WTC11 (cell line): ENCODE data around the gene PGGHG. TPM values are rescaled to one million over a fixed set of nuclear protein-coding genes. Genes with fewer than 3 reads are reported as not detected.

Experiments used
- ATAC-seq: fragments of 200-7000 bp; cut with Tn5 transposase; 2 replicates; pipeline ENCODE4 v1.10.0; 2021; ENCODE audit warnings: mild to moderate bottlenecking, moderate library complexity
- CTCF ChIA-PET: fragments of 300-600 bp; sonication (Branson Sonifier 250); formaldehyde crosslinking; loops from one replicate; lab custom pipeline; 2021; ENCODE audit warnings: antibody characterized with exemption; lab: Charles Lee
- POLR2A ChIA-PET: fragments of 350-600 bp; sonication (Branson Sonifier 250); formaldehyde crosslinking; loops from one replicate; lab custom pipeline; 2021; ENCODE audit warnings: antibody characterized with exemption; lab: Charles Lee
- DNase-seq: peaks from one replicate; pipeline ENCODE4 v3.0.0; 2021; ENCODE audit warnings: low spot score
- H3K27ac Mint-ChIP-seq: 2 replicates; pipeline ENCODE4 v1.8.0; 2021; ENCODE audit warnings: mixed read lengths
- H3K27me3 Mint-ChIP-seq: 2 replicates; pipeline ENCODE4 v1.8.0; 2021; ENCODE audit warnings: low read depth, mild to moderate bottlenecking, moderate library complexity, mixed read lengths
- H3K36me3 Mint-ChIP-seq: 2 replicates; pipeline ENCODE4 v1.8.0; 2021; ENCODE audit warnings: mixed read lengths
- H3K4me1 Mint-ChIP-seq: 2 replicates; pipeline ENCODE4 v1.8.0; 2022; ENCODE audit warnings: mixed read lengths
- H3K4me3 Mint-ChIP-seq: 2 replicates; pipeline ENCODE4 v1.8.0; 2021; ENCODE audit warnings: mild to moderate bottlenecking, moderate library complexity, mixed read lengths
- H3K9me3 Mint-ChIP-seq: 2 replicates; pipeline ENCODE4 v1.8.0; 2021; ENCODE audit warnings: mixed read lengths
- AR ChIP-seq: fragments of 250-450 bp; sonication (Bioruptor Pico); IDR thresholded peaks from 2 replicates; pipeline ENCODE4 v1.9.0; 2021; ENCODE audit warnings: mild to moderate bottlenecking
- CREM ChIP-seq: sonication (generic); formaldehyde crosslinking; IDR thresholded peaks from 2 replicates; pipeline ENCODE4 v1.8.1; 2022; ENCODE audit warnings: mild to moderate bottlenecking, missing genetic modification reagents, moderate library complexity
- ELF4 ChIP-seq: sonication (generic); formaldehyde crosslinking; IDR thresholded peaks from 2 replicates; pipeline ENCODE4 v1.8.1; 2022; ENCODE audit warnings: low read depth, mild to moderate bottlenecking, moderate library complexity, missing genetic modification reagents
- ESRRA ChIP-seq: sonication (generic); formaldehyde crosslinking; IDR thresholded peaks from 2 replicates; pipeline ENCODE4 v1.8.1; 2022; ENCODE audit warnings: mild to moderate bottlenecking, missing genetic modification reagents, borderline replicate concordance
- FOXK1 ChIP-seq: sonication (generic); formaldehyde crosslinking; IDR thresholded peaks from 2 replicates; pipeline ENCODE4 v1.8.0; 2022; ENCODE audit warnings: mild to moderate bottlenecking, moderate library complexity, missing genetic modification reagents
- HMGA2 ChIP-seq: fragments of 250-450 bp; sonication (Bioruptor Pico); IDR thresholded peaks from 2 replicates; pipeline ENCODE4 v1.4.0; 2021; ENCODE audit warnings: mild to moderate bottlenecking, moderate library complexity
- MYBL2 ChIP-seq: sonication (generic); formaldehyde crosslinking; IDR thresholded peaks from 2 replicates; pipeline ENCODE4 v1.8.1; 2023; ENCODE audit warnings: mild to moderate bottlenecking, moderate library complexity, missing genetic modification reagents
- NR1H2 ChIP-seq: sonication (generic); formaldehyde crosslinking; IDR thresholded peaks from 2 replicates; pipeline ENCODE4 v1.9.0; 2021; ENCODE audit warnings: mild to moderate bottlenecking, moderate library complexity, missing genetic modification reagents
- NR2C2 ChIP-seq: sonication (generic); formaldehyde crosslinking; IDR thresholded peaks from 2 replicates; pipeline ENCODE4 v1.8.0; 2022; ENCODE audit warnings: mild to moderate bottlenecking, missing genetic modification reagents
- NR3C1 ChIP-seq: sonication (generic); formaldehyde crosslinking; conservative IDR thresholded peaks from 2 replicates; pipeline ENCODE4 v1.8.1; 2023; ENCODE audit warnings: low read depth, mild to moderate bottlenecking, missing genetic modification reagents
- PREB ChIP-seq: sonication (generic); formaldehyde crosslinking; IDR thresholded peaks from 2 replicates; pipeline ENCODE4 v1.8.1; 2022; ENCODE audit warnings: mild to moderate bottlenecking, missing genetic modification reagents, moderate library complexity, borderline replicate concordance
- STAT6 ChIP-seq: sonication (generic); formaldehyde crosslinking; conservative IDR thresholded peaks from 2 replicates; pipeline ENCODE4 v1.8.1; 2023; ENCODE audit warnings: mild to moderate bottlenecking, low read depth, missing genetic modification reagents, moderate library complexity
- TEAD4 ChIP-seq: sonication (generic); formaldehyde crosslinking; IDR thresholded peaks from 2 replicates; pipeline ENCODE4 v1.8.0; 2022; ENCODE audit warnings: mild to moderate bottlenecking, missing genetic modification reagents
- ZBTB21 ChIP-seq: sonication (generic); formaldehyde crosslinking; IDR thresholded peaks from 2 replicates; pipeline ENCODE4 v1.8.1; 2023; ENCODE audit warnings: mild to moderate bottlenecking, missing genetic modification reagents, borderline replicate concordance
- ZMAT4 ChIP-seq: fragments of 250-450 bp; sonication (Bioruptor Pico); IDR thresholded peaks from 2 replicates; pipeline ENCODE4 v1.9.0; 2021; ENCODE audit warnings: mild to moderate bottlenecking
- ZNF232 ChIP-seq: sonication (generic); formaldehyde crosslinking; IDR thresholded peaks from 2 replicates; pipeline ENCODE4 v1.8.0; 2022; ENCODE audit warnings: mild to moderate bottlenecking, missing genetic modification reagents
- ZNF263 ChIP-seq: sonication (generic); formaldehyde crosslinking; IDR thresholded peaks from 2 replicates; pipeline ENCODE4 v1.8.1; 2022; ENCODE audit warnings: low read depth, mild to moderate bottlenecking, moderate library complexity, missing genetic modification reagents
- ZNF281 ChIP-seq: sonication (generic); formaldehyde crosslinking; IDR thresholded peaks from 2 replicates; pipeline ENCODE4 v1.8.0; 2023; ENCODE audit warnings: mild to moderate bottlenecking, missing genetic modification reagents
- ZNF396 ChIP-seq: fragments of 250-450 bp; sonication (Bioruptor Pico); IDR thresholded peaks from 2 replicates; pipeline ENCODE4 v1.8.0; 2021; ENCODE audit warnings: mild to moderate bottlenecking, moderate library complexity, borderline replicate concordance
- total RNA-seq: library from RNA; stranded (reverse); gene quantifications from 3 replicates; pipeline ENCODE4 v1.2.3, GENCODE V29; 2021

PGGHG gene
- total RNA-seq, 1 experiment from 2014 or later = 74.9 TPM

GRCh38 chr11:326842-327580, 38.1 kb downstream of the PGGHG start:
- Mint-ChIP-seq H3K4me1 (peaks cover 41% of the 10 kb centered on the region), H3K27me3 (no peaks in the 10 kb centered on the region), H3K4me3 (no peak overlapping the region), H3K36me3 (peaks cover 16% of the 10 kb centered on the region), H3K27ac (no peak overlapping the region; the same call in 1 of the 2 replicates), H3K9me3 (peaks cover 16% of the 10 kb centered on the region)
- ChIA-PET CTCF (interaction anchor here (1.2 to 1.4 kb wide), 2 partner anchors 27 to 76 kb away, joined by 3 to 5 read pairs; no protein-coding TSS in a partner anchor), POLR2A (interaction anchor here (0.6 kb wide), 1 partner anchor 46 kb away, joined by 3 read pairs; no protein-coding TSS in a partner anchor)
- DNase-seq = no peak
- TF ChIP-seq ZNF232 = no peak
- peak; percentile 37; the same call in 1 of the 2 replicates for TF ChIP-seq ZNF263 (CRISPR knock-in tag)
- no peak for ATAC-seq

GRCh38 chr11:327581-327923, 38.6 kb downstream of the PGGHG start:
- H3K4me1 Mint-ChIP-seq = peaks cover 41% of the 10 kb centered on the region
- no peak overlapping the region for H3K27ac Mint-ChIP-seq
- peaks cover 20% of the 10 kb centered on the region for H3K9me3 Mint-ChIP-seq
- CTCF ChIA-PET = interaction anchor here (1.2 to 1.4 kb wide), 2 partner anchors 26 to 76 kb away, joined by 3 to 5 read pairs; no protein-coding TSS in a partner anchor
- H3K36me3 Mint-ChIP-seq = peaks cover 20% of the 10 kb centered on the region
- no peak for ATAC-seq
- no peak for DNase-seq
- H3K27me3 Mint-ChIP-seq = peaks cover 3% of the 10 kb centered on the region; the same call in 1 of the 2 replicates
- no peak overlapping the region for H3K4me3 Mint-ChIP-seq
- POLR2A ChIA-PET = no interaction called here
- peak; percentile 72 for TF ChIP-seq HMGA2 (CRISPR knock-in tag)
- TF ChIP-seq AR (CRISPR knock-in tag) = no peak

- POLR2A ChIA-PET = no interaction called here
- ATAC-seq = no peak
- CTCF ChIA-PET = interaction anchor here (1.2 to 1.4 kb wide), 2 partner anchors 26 to 77 kb away, joined by 3 to 5 read pairs; no protein-coding TSS in a partner anchor
- peaks cover 24% of the 10 kb centered on the region for H3K9me3 Mint-ChIP-seq
- no peak overlapping the region; the same call in 1 of the 2 replicates for H3K27ac Mint-ChIP-seq
- DNase-seq = no peak
- no peak overlapping the region for H3K4me3 Mint-ChIP-seq
- no peak for TF ChIP-seq ZMAT4 (CRISPR knock-in tag)
- no peak for TF ChIP-seq CREM (CRISPR knock-in tag)
- TF ChIP-seq NR3C1 (CRISPR knock-in tag) = no peak
- TF ChIP-seq ZNF396 = no peak
- no peak for TF ChIP-seq ELF4 (CRISPR knock-in tag)
- no peak for TF ChIP-seq NR1H2 (CRISPR knock-in tag)
- no peak for TF ChIP-seq ZBTB21
- TF ChIP-seq ZNF281 = no peak
- no peak for TF ChIP-seq MYBL2
- no peak for TF ChIP-seq ESRRA
- TF ChIP-seq STAT6 = no peak
- TF ChIP-seq NR2C2 (CRISPR knock-in tag) = no peak
- no peak for TF ChIP-seq PREB (CRISPR knock-in tag)
- TF ChIP-seq FOXK1 (CRISPR knock-in tag) = no peak
- TF ChIP-seq TEAD4 (CRISPR knock-in tag) = no peak
- TF ChIP-seq, all 79 proteins: peak for 0
- Mint-ChIP-seq H3K4me1 (peaks cover 42% of the 10 kb centered on the region), H3K27me3 (peaks cover 8% of the 10 kb centered on the region), H3K36me3 (peaks cover 24% of the 10 kb centered on the region)
Observed at GRCh38 chr11:328012-328411, 39.1 kb downstream of the PGGHG start.
